Measurements from ENCODE around the gene MGLL.

The MGLL gene

GRCh38 chr3:127835993-127836882, 13.9 kb upstream of the MGLL start:
- no peak overlapping the region for H3K4me3 ChIP-seq (ENCODE audit: low read depth in 1 of 2, low read length in 2 of 2)
- peaks cover under 1% of the 10 kb centered on the region for H3K9me3 ChIP-seq (ENCODE audit: insufficient read depth, low read length, severe bottlenecking)
- H3K27me3 ChIP-seq (ENCODE audit: insufficient read depth, low read length, poor library complexity), result no peaks in the 10 kb centered on the region
- H3K4me2 ChIP-seq (ENCODE audit: insufficient read depth, low read length), result no peak overlapping the region
- H3K27ac ChIP-seq (ENCODE audit: low read length), result no peak overlapping the region
- H4K20me1 ChIP-seq (ENCODE audit: insufficient read depth, low read length), result no peaks in the 10 kb centered on the region
- H3K4me1 ChIP-seq (ENCODE audit: insufficient read depth, low read length), result no peaks in the 10 kb centered on the region
- no peak for TF ChIP-seq EZH2 (IDR thresholded peaks at IDR 0.05; ENCODE audit: borderline replicate concordance, low read depth, low read length, severe bottlenecking)
- no peak for TF ChIP-seq CTCF (IDR thresholded peaks at IDR 0.05; ENCODE audit: borderline replicate concordance, extremely low read depth, low read length, poor library complexity, severe bottlenecking)
- no peaks in the 10 kb centered on the region for H3K36me3 ChIP-seq (ENCODE audit: insufficient read depth, low read length)
- H3K79me2 ChIP-seq (ENCODE audit: insufficient read depth, low read length), result no peaks in the 10 kb centered on the region
- H2AFZ ChIP-seq (ENCODE audit: low read depth, low read length), result no peak overlapping the region
- DNase-seq, result no peak
- H3K9ac ChIP-seq (ENCODE audit: low read depth, low read length), result no peak overlapping the region
- ATAC-seq (ENCODE audit: insufficient read depth, low read depth), result no peak

GRCh38 chr3:127834771-127835170, 12.5 kb upstream of the MGLL start:
- Histone ChIP-seq H3K27ac (ENCODE audit: low read length) (no peak overlapping the region), H3K79me2 (ENCODE audit: insufficient read depth, low read length) (no peaks in the 10 kb centered on the region), H4K20me1 (ENCODE audit: insufficient read depth, low read length) (no peaks in the 10 kb centered on the region), H3K4me2 (ENCODE audit: insufficient read depth, low read length) (no peak overlapping the region), H3K9ac (ENCODE audit: low read depth, low read length) (no peak overlapping the region), H2AFZ (ENCODE audit: low read depth, low read length) (no peak overlapping the region), H3K27me3 (ENCODE audit: insufficient read depth, low read length, poor library complexity) (no peaks in the 10 kb centered on the region), H3K36me3 (ENCODE audit: insufficient read depth, low read length) (no peaks in the 10 kb centered on the region), H3K4me1 (ENCODE audit: insufficient read depth, low read length) (no peaks in the 10 kb centered on the region), H3K4me3 (ENCODE audit: low read depth in 1 of 2, low read length in 2 of 2) (no peak overlapping the region), H3K9me3 (ENCODE audit: insufficient read depth, low read length, severe bottlenecking) (peaks cover 3% of the 10 kb centered on the region)
- ATAC-seq (ENCODE audit: insufficient read depth, low read depth) (no peak), DNase-seq (no peak)
- TF ChIP-seq EZH2 (IDR thresholded peaks at IDR 0.05; ENCODE audit: borderline replicate concordance, low read depth, low read length, severe bottlenecking) (no peak), CTCF (IDR thresholded peaks at IDR 0.05; ENCODE audit: borderline replicate concordance, extremely low read depth, low read length, poor library complexity, severe bottlenecking) (no peak)

GRCh38 chr3:127833281-127834032, 11.1 kb upstream of the MGLL start:
- Histone ChIP-seq H3K27me3 (ENCODE audit: insufficient read depth, low read length, poor library complexity) (no peaks in the 10 kb centered on the region), H3K9ac (ENCODE audit: low read depth, low read length) (no peak overlapping the region), H3K4me3 (ENCODE audit: low read depth in 1 of 2, low read length in 2 of 2) (no peak overlapping the region), H4K20me1 (ENCODE audit: insufficient read depth, low read length) (no peaks in the 10 kb centered on the region), H3K79me2 (ENCODE audit: insufficient read depth, low read length) (no peaks in the 10 kb centered on the region), H2AFZ (ENCODE audit: low read depth, low read length) (no peak overlapping the region), H3K27ac (ENCODE audit: low read length) (no peak overlapping the region), H3K36me3 (ENCODE audit: insufficient read depth, low read length) (no peaks in the 10 kb centered on the region), H3K4me1 (ENCODE audit: insufficient read depth, low read length) (no peaks in the 10 kb centered on the region), H3K9me3 (ENCODE audit: insufficient read depth, low read length, severe bottlenecking) (peaks cover 11% of the 10 kb centered on the region), H3K4me2 (ENCODE audit: insufficient read depth, low read length) (no peak overlapping the region)
- TF ChIP-seq CTCF (IDR thresholded peaks at IDR 0.05; ENCODE audit: borderline replicate concordance, extremely low read depth, low read length, poor library complexity, severe bottlenecking), result no peak
- no peak for DNase-seq
- no peak for ATAC-seq (ENCODE audit: insufficient read depth, low read depth)
